HUES64 (cell line): ENCODE measurements around the gene SETD1B.
A peak's percentile ranks its signal among the peaks of the same experiment; 100 is the strongest.

ENCODE experiments used
- H3K27ac ChIP-seq: 2 replicates; pipeline ENCODE4 v1.7.0; 2013; ENCODE audit warnings: low read depth, low read length, inconsistent platforms
- H3K27me3 ChIP-seq: 2 replicates; pipeline ENCODE4 v1.6.1; 2013; ENCODE audit warnings: mild to moderate bottlenecking, low read length; ENCODE audit not compliant: insufficient read depth
- H3K36me3 ChIP-seq: 2 replicates; pipeline ENCODE4 v1.6.1; 2013; ENCODE audit warnings: mild to moderate bottlenecking, low read length; ENCODE audit not compliant: insufficient read depth
- H3K4me1 ChIP-seq: 2 replicates; pipeline ENCODE4 v1.6.1; 2013; ENCODE audit warnings: mild to moderate bottlenecking, low read length, moderate library complexity; ENCODE audit not compliant: insufficient read depth
- H3K4me3 ChIP-seq: 2 replicates; pipeline ENCODE4 v1.5.1; 2013; ENCODE audit warnings: mild to moderate bottlenecking, low read length, moderate library complexity
- H3K9ac ChIP-seq: 2 replicates; pipeline ENCODE4 v1.6.1; 2013; ENCODE audit warnings: mild to moderate bottlenecking, low read depth, low read length
- H3K9me3 ChIP-seq: 2 replicates; pipeline ENCODE4 v1.6.1; 2013; ENCODE audit warnings: low read depth, low read length; ENCODE audit not compliant: insufficient read depth
- WGBS: fragments of 150-250, 120-280 bp; methylation state at CpG from one replicate; pipeline ENCODE4 v1.1.7; 2013; ENCODE audit warnings: missing lambda C conversion rate; 5-methylcytosine and 5-hydroxymethylcytosine counted together

Gene SETD1B

DNA sequence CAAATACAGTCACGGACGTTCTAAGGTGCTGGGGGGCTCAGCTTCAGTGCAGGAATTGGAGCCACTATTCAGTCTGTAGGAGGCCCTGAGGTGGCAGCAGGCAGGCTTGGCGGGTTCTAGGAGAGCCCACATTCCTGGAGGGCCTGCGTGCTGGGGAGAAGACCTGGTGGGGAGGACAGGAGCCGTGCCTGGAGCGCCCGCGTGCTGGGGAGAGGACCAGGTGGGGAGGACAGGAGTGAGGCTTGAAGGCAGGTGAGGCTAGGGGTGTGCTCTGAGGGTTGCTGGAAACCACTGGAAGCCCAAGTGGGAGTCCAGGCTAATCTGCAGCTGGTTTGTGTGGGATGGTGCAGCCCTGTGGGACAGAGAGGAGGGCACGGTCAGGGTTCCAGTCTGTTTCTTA is 33.4 kb upstream of the SETD1B start:
- peaks cover 15% of the 10 kb centered on the region for H3K4me1 ChIP-seq
- no peak overlapping the region for H3K4me3 ChIP-seq
- no peaks in the 10 kb centered on the region for H3K36me3 ChIP-seq
- H3K27ac ChIP-seq: no peak overlapping the region
- H3K27me3 ChIP-seq: no peaks in the 10 kb centered on the region
- 80% methylated on average over 9 of the region's 9 CpGs for WGBS
- no peaks in the 10 kb centered on the region for H3K9me3 ChIP-seq
- H3K9ac ChIP-seq: no peak overlapping the region

DNA sequence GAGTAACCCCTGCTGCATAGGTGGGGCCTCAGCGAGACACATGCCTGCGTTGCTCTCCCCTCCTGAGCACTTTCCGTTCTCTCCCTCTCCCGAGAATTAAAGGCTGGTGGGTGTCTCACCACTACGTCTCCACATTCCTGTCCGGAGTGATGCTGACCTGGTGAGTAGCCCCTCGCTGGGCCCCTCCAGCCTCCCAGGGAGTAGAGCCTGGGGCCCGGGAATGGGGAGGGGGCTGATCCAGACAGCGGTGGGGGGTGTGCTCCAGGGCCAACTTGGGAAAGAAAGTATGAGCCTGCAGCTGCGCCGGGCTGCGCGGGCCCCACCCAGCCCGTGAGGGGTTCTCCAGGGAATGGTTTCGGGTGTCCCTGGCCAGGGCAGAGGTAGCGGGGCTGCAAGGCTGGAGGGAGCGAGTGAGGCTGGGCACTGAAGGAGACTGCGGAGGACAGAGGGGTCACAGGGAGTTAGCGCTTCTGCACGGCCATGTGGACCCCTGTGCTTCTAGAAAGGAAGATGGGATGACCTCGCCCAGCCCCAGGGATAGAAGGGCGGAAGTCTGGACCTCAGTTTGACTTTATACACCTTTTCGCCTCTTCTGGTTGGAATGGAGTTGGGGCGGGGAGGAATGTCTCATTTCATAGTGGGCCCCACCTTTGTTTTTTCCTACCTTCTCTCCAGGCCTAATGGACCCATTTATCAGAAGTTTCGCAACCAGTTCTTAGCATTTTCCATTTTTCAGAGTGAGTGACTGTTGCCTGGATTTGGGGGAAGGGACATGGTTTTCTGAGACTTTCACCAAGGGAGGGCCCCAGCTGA is 32.8 kb upstream of the SETD1B start:
- no peaks in the 10 kb centered on the region for H3K27me3 ChIP-seq
- H3K4me1 ChIP-seq: peaks cover 20% of the 10 kb centered on the region
- no peak overlapping the region for H3K9ac ChIP-seq
- 82% methylated on average over 25 of the region's 25 CpGs for WGBS
- H3K4me3 ChIP-seq: no peak overlapping the region
- H3K9me3 ChIP-seq: no peaks in the 10 kb centered on the region
- H3K27ac ChIP-seq: no peak overlapping the region
- H3K36me3 ChIP-seq: no peaks in the 10 kb centered on the region

DNA sequence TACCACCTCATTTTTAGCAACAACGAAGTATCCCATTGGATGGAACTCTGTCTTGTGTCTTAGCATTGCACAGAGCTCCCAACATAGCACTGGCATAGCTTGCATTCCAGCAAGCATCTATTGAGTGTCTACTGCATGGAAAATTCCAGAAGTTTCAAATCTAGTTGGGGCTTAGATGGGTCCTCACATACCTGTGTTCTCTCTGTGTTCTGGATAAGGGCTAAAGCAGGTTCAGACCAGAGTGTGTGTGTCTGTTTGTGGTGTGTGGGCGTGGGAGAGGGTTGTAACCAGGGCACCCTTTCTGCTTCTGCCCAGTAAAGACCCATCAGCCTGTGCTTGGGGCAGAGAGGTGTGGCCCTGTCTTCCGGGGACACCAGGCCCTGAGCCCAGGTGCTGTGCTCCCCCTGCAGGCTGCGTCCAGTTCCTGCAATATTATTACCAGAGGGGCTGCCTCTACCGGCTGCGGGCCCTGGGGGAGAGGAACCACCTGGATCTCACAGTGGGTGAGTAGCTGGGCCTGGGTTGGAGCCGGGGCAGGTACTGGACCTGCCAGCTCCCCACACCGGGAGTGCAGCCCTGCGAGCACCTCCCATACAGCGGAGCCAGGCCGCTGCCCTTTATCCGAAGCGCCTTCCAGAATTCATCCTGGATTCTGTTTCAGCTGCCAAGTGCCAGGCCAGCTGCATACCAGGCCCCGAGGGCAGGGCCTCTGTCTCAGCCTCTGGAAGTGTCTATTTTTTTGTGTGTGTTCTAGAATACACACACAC is 30.6 kb upstream of the SETD1B start:
- Histone ChIP-seq H3K4me1 (peaks cover 20% of the 10 kb centered on the region), H3K4me3 (no peak overlapping the region), H3K27ac (peak overlapping the region; percentile 44; the same call in 1 of the 2 replicates), H3K36me3 (no peaks in the 10 kb centered on the region), H3K27me3 (no peaks in the 10 kb centered on the region), H3K9ac (no peak overlapping the region), H3K9me3 (no peaks in the 10 kb centered on the region)
- 61% methylated on average over 14 of the region's 14 CpGs for WGBS

DNA sequence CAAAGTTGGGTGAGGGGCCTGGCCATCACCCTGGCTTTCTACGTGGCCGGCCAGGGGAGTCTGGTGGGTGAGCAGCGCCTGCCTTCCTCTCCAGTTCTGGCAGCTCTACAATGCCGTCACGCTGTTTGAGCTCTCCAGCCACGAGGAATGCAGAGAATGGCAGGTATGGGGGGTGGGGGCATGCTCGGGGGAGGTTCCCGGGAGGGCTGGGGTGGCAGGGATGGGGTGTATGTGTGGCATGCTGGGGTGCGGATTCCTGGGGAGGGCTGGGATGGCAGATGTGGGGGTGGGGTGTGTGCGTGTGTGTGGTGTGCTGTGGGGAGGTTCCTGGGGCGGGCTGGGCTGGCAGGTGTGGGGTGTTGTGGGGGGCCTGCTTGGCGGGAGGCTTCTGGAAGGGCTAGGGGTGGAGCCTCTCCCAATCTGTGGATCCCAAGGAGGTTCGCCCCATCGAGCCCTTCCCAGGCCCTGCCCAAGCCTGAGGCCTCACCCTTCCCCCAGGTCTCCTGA is 28.8 kb upstream of the SETD1B start:
- H3K4me3 ChIP-seq: no peak overlapping the region
- H3K4me1 ChIP-seq: peaks cover 20% of the 10 kb centered on the region
- H3K9me3 ChIP-seq: no peaks in the 10 kb centered on the region
- peak overlapping the region; percentile 54 for H3K9ac ChIP-seq
- peak overlapping the region; percentile 82 for H3K27ac ChIP-seq
- H3K27me3 ChIP-seq: no peaks in the 10 kb centered on the region
- WGBS: 68% methylated on average over 13 of the region's 14 CpGs
- H3K36me3 ChIP-seq: 0 out of 2 replicates have a peak, but pooled peaks cover 12% of the 10 kb centered on the region

DNA sequence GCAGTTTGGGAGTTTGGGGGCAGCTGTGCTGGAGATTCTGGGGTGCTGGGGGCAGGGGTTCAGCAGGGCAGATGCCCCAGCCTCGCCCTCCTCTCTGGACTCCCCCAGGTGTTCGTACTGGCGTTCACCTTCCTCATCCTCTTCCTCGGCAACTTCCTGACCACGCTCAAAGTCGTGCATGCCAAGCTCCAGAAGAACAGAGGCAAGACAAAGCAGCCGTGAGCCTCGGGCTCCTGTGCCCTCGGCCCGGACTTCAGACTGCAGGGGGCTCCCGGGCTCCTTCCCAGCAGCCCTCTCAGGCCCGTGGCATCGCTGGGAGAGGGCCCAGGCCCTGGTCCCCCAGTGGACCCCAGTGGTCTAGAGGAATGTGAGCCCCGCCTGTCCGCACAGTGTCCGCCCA is 28.3 kb upstream of the SETD1B start:
- Histone ChIP-seq H3K36me3 (peaks cover 16% of the 10 kb centered on the region), H3K4me1 (peaks cover 20% of the 10 kb centered on the region), H3K9ac (peak overlapping the region; percentile 54), H3K4me3 (no peak overlapping the region), H3K9me3 (no peaks in the 10 kb centered on the region), H3K27me3 (no peaks in the 10 kb centered on the region), H3K27ac (peak overlapping the region; percentile 82)
- WGBS: 83% methylated on average over 16 of the region's 16 CpGs

DNA sequence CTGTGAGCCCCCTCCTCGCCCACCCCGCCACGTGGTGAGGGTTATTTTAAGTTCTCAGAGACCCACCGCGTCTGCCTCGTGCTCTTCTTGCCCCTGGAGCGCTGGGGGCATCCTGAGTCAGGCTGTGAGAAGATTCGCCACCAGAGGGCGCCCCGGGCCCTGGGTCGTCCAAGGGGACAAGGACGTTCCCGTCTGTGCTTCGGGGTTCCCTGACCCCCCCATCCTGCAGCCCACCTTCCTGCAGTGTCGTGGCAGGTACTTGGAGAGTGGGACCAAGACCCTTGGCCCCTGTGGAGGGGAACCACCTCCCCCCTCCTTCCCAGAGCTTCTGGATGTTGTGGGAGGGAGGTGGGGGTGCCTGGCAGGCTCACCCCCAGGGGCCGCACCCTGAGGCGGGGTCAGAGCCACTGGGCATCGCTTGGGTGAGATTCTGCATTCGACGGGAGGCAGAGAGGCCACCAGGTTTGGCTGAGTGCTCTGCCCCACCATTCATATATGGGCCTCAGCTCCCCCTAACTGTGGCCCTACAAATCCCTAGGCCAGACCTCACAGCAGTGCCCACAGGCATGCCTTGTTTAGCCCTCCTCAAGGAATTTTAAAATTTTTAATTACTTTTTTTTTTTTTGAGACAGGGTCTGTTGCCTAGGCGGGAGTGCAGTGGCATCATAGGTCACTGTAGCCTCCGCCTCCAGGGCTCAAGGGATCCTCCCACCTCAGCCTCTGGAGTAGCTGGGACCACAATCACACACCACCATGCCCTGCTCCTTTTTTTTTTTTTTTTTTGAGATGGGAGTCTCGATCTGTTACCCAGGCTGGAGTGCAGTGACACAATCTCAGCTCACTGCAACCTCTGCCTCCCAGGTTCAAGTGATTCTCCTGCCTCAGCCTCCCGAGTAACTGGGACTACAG is 27.4 kb upstream of the SETD1B start:
- H3K36me3 ChIP-seq: peaks cover 22% of the 10 kb centered on the region
- H3K9ac ChIP-seq: no peak overlapping the region
- 54% methylated on average over 23 of the region's 24 CpGs for WGBS
- no peak overlapping the region for H3K27ac ChIP-seq
- peaks cover 16% of the 10 kb centered on the region for H3K4me1 ChIP-seq
- no peaks in the 10 kb centered on the region for H3K27me3 ChIP-seq
- H3K4me3 ChIP-seq: no peak overlapping the region
- no peaks in the 10 kb centered on the region for H3K9me3 ChIP-seq

DNA sequence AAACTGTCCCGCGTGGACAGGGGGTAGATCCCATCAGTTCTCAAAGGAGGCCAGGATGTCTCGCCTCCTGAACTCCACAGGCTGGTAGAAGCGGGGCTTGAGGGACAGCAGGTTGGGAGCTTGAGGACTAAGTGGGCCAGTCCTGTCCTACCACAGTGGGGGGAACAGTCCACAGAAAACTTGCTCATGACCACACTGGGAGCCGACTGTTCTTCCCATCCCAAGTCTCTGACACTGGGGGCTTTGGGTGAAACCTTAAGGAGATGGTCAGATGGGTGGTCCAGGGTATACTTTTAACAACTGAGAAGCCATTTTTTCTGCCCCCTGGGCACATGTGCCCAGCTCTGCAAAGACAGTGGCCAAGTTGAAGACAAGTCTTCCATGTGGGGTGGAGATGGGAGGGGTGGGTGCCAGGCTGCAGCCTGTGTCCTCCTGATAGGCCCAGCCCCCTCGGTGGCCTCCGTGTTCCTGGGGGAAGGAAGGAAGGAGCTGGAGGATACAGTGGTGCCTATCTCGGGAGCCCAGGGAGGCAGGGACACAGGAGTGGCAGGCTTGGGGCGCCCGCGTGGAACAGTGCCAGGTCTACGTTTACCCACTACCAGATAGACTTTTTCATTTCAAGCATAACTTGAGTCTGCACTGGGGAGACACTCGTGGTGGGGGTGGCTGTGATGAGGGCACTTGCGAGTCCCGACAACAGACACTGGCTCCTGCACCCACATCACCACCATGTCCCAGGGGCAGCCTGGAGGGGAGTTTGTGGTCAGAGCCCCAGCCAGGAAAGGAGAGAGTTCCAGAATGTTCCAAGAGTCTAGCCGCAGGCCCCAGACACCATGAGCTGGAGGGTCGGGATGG is 25.0 kb upstream of the SETD1B start:
- Histone ChIP-seq H3K27ac (no peak overlapping the region), H3K4me1 (peaks cover 17% of the 10 kb centered on the region), H3K36me3 (peaks cover 22% of the 10 kb centered on the region), H3K4me3 (no peak overlapping the region), H3K9ac (no peak overlapping the region), H3K9me3 (no peaks in the 10 kb centered on the region), H3K27me3 (no peaks in the 10 kb centered on the region)
- 94% methylated on average over 17 of the region's 17 CpGs for WGBS

DNA sequence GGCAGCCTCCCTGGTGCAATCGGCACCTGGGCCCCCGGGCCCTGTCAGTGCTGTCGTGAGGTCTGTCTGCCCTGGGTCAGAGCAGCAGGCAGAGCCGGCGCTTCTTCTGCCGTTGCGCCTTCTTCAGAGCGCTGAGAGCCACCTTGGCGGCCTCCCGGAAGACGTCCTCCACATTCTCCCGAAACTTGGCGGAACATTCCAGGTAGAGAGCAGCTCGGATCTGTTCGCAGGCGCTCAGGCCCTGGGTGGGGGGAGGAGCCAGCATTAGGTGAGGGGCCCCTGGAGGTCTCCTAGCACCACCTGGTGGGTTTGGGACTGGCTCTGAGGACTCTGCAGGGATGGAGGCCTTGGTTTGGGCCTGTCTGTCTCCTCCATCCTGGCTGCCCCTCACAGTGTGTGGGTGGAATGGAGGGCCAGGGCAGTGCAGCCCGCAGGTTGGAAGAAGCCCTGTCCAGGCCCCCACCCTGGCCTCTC is 24.4 kb upstream of the SETD1B start:
- H3K27me3 ChIP-seq: no peaks in the 10 kb centered on the region
- 95% methylated on average over 17 of the region's 17 CpGs for WGBS
- H3K9me3 ChIP-seq: no peaks in the 10 kb centered on the region
- H3K4me3 ChIP-seq: no peak overlapping the region
- no peak overlapping the region for H3K27ac ChIP-seq
- H3K36me3 ChIP-seq: peaks cover 22% of the 10 kb centered on the region
- no peak overlapping the region; the same call in 1 of the 2 replicates for H3K9ac ChIP-seq
- peaks cover 17% of the 10 kb centered on the region for H3K4me1 ChIP-seq

DNA sequence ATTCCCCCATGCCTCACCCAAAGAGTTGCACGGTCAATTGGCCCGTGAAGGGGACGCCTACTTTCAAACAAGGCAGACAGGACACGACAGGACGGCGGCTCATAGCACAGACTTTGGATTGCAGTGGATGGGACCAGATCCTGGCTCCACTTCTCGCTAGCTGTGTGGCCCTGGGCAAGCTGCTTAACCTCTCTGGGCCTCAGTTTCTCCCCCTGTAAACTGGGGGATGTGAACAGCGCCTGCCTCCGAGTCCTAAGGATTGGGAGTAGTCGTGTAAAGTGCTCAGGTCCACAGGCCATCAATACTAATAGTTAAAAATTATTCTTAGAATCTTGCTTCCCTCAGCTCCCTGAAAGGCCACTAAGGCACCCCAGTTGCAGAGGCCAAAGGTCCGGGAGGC is 23.4 kb upstream of the SETD1B start:
- Histone ChIP-seq H3K27ac (no peak overlapping the region), H3K36me3 (peaks cover 22% of the 10 kb centered on the region), H3K27me3 (no peaks in the 10 kb centered on the region), H3K4me1 (peaks cover 11% of the 10 kb centered on the region), H3K9ac (no peak overlapping the region), H3K4me3 (no peak overlapping the region), H3K9me3 (no peaks in the 10 kb centered on the region)
- WGBS: 95% methylated on average over 10 of the region's 11 CpGs

DNA sequence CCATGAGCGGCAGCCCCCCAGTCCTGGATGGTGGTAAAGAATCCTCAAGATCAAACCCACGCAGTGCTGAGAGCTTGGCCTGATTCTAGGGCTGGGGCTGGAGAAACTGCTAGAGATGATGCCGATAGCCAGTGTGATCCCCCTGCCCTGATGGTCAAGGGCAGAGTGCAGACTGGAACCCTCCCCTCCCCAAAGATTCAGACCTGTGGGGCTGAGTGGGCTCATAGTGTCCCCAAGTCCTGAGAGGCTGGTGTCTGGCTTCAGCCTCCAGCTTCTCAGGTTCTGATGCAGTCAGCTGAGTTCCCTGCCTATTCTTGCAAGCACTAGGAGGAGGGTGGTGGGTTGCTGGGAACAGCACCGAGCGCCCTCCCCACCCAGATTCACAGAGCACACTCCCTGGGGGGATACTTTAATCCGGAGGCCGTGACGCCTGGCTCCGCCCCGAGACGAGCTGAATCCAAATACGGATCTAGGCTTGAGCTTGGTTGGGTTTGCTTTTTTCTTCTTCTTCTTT is 22.3 kb upstream of the SETD1B start:
- peaks cover 22% of the 10 kb centered on the region for H3K36me3 ChIP-seq
- peaks cover 5% of the 10 kb centered on the region; the same call in 1 of the 2 replicates for H3K4me1 ChIP-seq
- WGBS: 71% methylated on average over 5 of the region's 12 CpGs
- no peak overlapping the region for H3K4me3 ChIP-seq
- no peaks in the 10 kb centered on the region for H3K27me3 ChIP-seq
- no peaks in the 10 kb centered on the region for H3K9me3 ChIP-seq
- H3K9ac ChIP-seq: no peak overlapping the region
- no peak overlapping the region for H3K27ac ChIP-seq
